Adipocyte (in vitro differentiated cells): ENCODE results near the gene HELT.
"Not testable (repeated sequence)": the region's sequence is repeated elsewhere in the genome, so short reads cannot be mapped to it uniquely, and the experiment has no call there.

Experiments
- DNase-seq: peaks from one replicate; pipeline ENCODE4 v3.0.0-alpha.2; 2015; ENCODE audit warnings: low read depth
- H3K27me3 ChIP-seq: replicated peaks from 2 replicates; pipeline ENCODE4 v1.7.0; 2013; ENCODE audit warnings: mild to moderate bottlenecking, low read length, moderate library complexity; ENCODE audit not compliant: control insufficient read depth, insufficient read depth
- H3K36me3 ChIP-seq: 2 replicates; pipeline ENCODE4 v1.7.0; 2013; ENCODE audit warnings: low read length, mild to moderate bottlenecking, moderate library complexity; ENCODE audit not compliant: control insufficient read depth, insufficient read depth, severe bottlenecking
- H3K4me1 ChIP-seq: 2 replicates; pipeline ENCODE4 v1.7.0; 2013; ENCODE audit warnings: mild to moderate bottlenecking, low read length, moderate library complexity; ENCODE audit not compliant: control insufficient read depth, insufficient read depth
- H3K4me3 ChIP-seq: 2 replicates; pipeline ENCODE4 v1.7.0; 2013; ENCODE audit warnings: mild to moderate bottlenecking, low read length, moderate library complexity
- H3K9ac ChIP-seq: 2 replicates; pipeline ENCODE4 v1.7.0; 2013; ENCODE audit warnings: mild to moderate bottlenecking, low read length, moderate library complexity
- H3K9me3 ChIP-seq: 2 replicates; pipeline ENCODE4 v1.7.0; 2013; ENCODE audit warnings: mild to moderate bottlenecking, low read length, moderate library complexity; ENCODE audit not compliant: control insufficient read depth

HELT gene

GRCh38 chr4:184988611-184989010 lies 29.7 kb upstream of the HELT start:
- Histone ChIP-seq H3K27me3 (peaks cover 70% of the 10 kb centered on the region), H3K9me3 (peaks cover 5% of the 10 kb centered on the region), H3K9ac (no peak overlapping the region), H3K4me3 (no peak overlapping the region), H3K36me3 (no peaks in the 10 kb centered on the region), H3K4me1 (no peaks in the 10 kb centered on the region)
- no peak for DNase-seq

- H3K36me3 ChIP-seq, H3K4me1 ChIP-seq, H3K9me3 ChIP-seq, H3K9ac ChIP-seq, H3K4me3 ChIP-seq, DNase-seq: not testable (repeated sequence)
- H3K27me3 ChIP-seq, result peaks cover 77% of the 10 kb centered on the region
Observed at GRCh38 chr4:184989283-184989682, 29.0 kb upstream of the HELT start.

- not testable (repeated sequence) for H3K4me3 ChIP-seq, DNase-seq, H3K9ac ChIP-seq
Observed at GRCh38 chr4:184990131-184990530, 28.2 kb upstream of the HELT start.

GRCh38 chr4:184991860-184992259 lies 26.4 kb upstream of the HELT start:
- Histone ChIP-seq H3K9me3 (no peaks in the 10 kb centered on the region), H3K36me3 (no peaks in the 10 kb centered on the region), H3K4me3 (no peak overlapping the region), H3K4me1 (no peaks in the 10 kb centered on the region), H3K9ac (no peak overlapping the region), H3K27me3 (peaks cover 66% of the 10 kb centered on the region)
- DNase-seq, result no peak

More at GRCh38 chr4:184990131-184990530, 28.2 kb upstream of the HELT start:
- H3K4me1 ChIP-seq, H3K36me3 ChIP-seq, H3K9me3 ChIP-seq: not testable (repeated sequence)
- peaks cover 72% of the 10 kb centered on the region for H3K27me3 ChIP-seq

GRCh38 chr4:184992422-184992821 lies 25.9 kb upstream of the HELT start:
- Histone ChIP-seq H3K36me3 (no peaks in the 10 kb centered on the region), H3K9me3 (no peaks in the 10 kb centered on the region), H3K4me1 (no peaks in the 10 kb centered on the region), H3K27me3 (peaks cover 61% of the 10 kb centered on the region), H3K4me3 (no peak overlapping the region), H3K9ac (no peak overlapping the region)
- DNase-seq, result no peak

- no peaks in the 10 kb centered on the region for H3K9me3 ChIP-seq
- peaks cover 3% of the 10 kb centered on the region for H3K4me1 ChIP-seq
- H3K4me3 ChIP-seq, result no peak overlapping the region
- H3K27me3 ChIP-seq, result peaks cover 53% of the 10 kb centered on the region
- H3K36me3 ChIP-seq, result no peaks in the 10 kb centered on the region
- no peak for DNase-seq
- H3K9ac ChIP-seq, result no peak overlapping the region
Observed at GRCh38 chr4:184993247-184993646, 25.0 kb upstream of the HELT start.

GRCh38 chr4:184994010-184994622 lies 24.2 kb upstream of the HELT start:
- Histone ChIP-seq H3K4me3 (no peak overlapping the region), H3K4me1 (peaks cover 5% of the 10 kb centered on the region), H3K27me3 (peaks cover 44% of the 10 kb centered on the region), H3K9ac (no peak overlapping the region), H3K36me3 (no peaks in the 10 kb centered on the region), H3K9me3 (no peaks in the 10 kb centered on the region)
- no peak for DNase-seq

- no peak overlapping the region for H3K9ac ChIP-seq
- peaks cover 44% of the 10 kb centered on the region for H3K27me3 ChIP-seq
- no peaks in the 10 kb centered on the region for H3K36me3 ChIP-seq
- DNase-seq, result no peak
- H3K4me3 ChIP-seq, result no peak overlapping the region
- H3K4me1 ChIP-seq, result peaks cover 5% of the 10 kb centered on the region
- H3K9me3 ChIP-seq, result no peaks in the 10 kb centered on the region
Observed at GRCh38 chr4:184994623-184995010, 23.7 kb upstream of the HELT start.

- not testable (repeated sequence) for DNase-seq, H3K4me3 ChIP-seq, H3K4me1 ChIP-seq, H3K9me3 ChIP-seq, H3K36me3 ChIP-seq, H3K9ac ChIP-seq
- peaks cover 40% of the 10 kb centered on the region for H3K27me3 ChIP-seq
Observed at GRCh38 chr4:184997656-184998055, 20.6 kb upstream of the HELT start.

GRCh38 chr4:185002784-185003183 lies 15.5 kb upstream of the HELT start:
- H3K9me3 ChIP-seq, result no peaks in the 10 kb centered on the region
- H3K4me1 ChIP-seq, result peaks cover 5% of the 10 kb centered on the region
- H3K4me3 ChIP-seq, result no peak overlapping the region
- H3K27me3 ChIP-seq, result peaks cover 39% of the 10 kb centered on the region
- H3K36me3 ChIP-seq, result no peaks in the 10 kb centered on the region
- no peak for DNase-seq
- no peak overlapping the region for H3K9ac ChIP-seq

- no peaks in the 10 kb centered on the region for H3K9me3 ChIP-seq
- no peak overlapping the region for H3K9ac ChIP-seq
- no peak overlapping the region for H3K4me3 ChIP-seq
- DNase-seq, result no peak
- no peaks in the 10 kb centered on the region for H3K4me1 ChIP-seq
- H3K27me3 ChIP-seq, result peaks cover 47% of the 10 kb centered on the region
- H3K36me3 ChIP-seq, result no peaks in the 10 kb centered on the region
Observed at GRCh38 chr4:185003596-185004351, 14.5 kb upstream of the HELT start.
